Skeletal muscle satellite cell (primary cell): Measurements from ENCODE around the gene JADE2.
"Not testable (repeated sequence)": the region's sequence is repeated elsewhere in the genome, so short reads cannot be mapped to it uniquely, and the experiment has no call there.

Experiments
- H3K27me3 ChIP-seq: 2 replicates; pipeline ENCODE4 v1.7.0; 2013; ENCODE audit warnings: low read length; ENCODE audit not compliant: control insufficient read depth, insufficient read depth
- H3K36me3 ChIP-seq: 2 replicates; pipeline ENCODE4 v1.7.0; 2013; ENCODE audit warnings: mild to moderate bottlenecking, control low read depth, low read length; ENCODE audit not compliant: insufficient read depth
- H3K4me1 ChIP-seq: 2 replicates; pipeline ENCODE4 v1.7.0; 2013; ENCODE audit warnings: low read length; ENCODE audit not compliant: control insufficient read depth, insufficient read depth
- H3K4me2 ChIP-seq: 2 replicates; pipeline ENCODE4 v1.7.0; 2013; ENCODE audit warnings: mild to moderate bottlenecking, low read length
- H3K4me3 ChIP-seq: 2 replicates; pipeline ENCODE4 v1.7.0; 2013; ENCODE audit warnings: low read length
- H3K9ac ChIP-seq: 2 replicates; pipeline ENCODE4 v1.7.0; 2013; ENCODE audit warnings: mild to moderate bottlenecking, low read depth, low read length, moderate library complexity
- H3K9me3 ChIP-seq: replicated peaks from 2 replicates; pipeline ENCODE4 v1.7.0; 2013; ENCODE audit warnings: mild to moderate bottlenecking, control low read depth, low read length

Gene JADE2

DNA sequence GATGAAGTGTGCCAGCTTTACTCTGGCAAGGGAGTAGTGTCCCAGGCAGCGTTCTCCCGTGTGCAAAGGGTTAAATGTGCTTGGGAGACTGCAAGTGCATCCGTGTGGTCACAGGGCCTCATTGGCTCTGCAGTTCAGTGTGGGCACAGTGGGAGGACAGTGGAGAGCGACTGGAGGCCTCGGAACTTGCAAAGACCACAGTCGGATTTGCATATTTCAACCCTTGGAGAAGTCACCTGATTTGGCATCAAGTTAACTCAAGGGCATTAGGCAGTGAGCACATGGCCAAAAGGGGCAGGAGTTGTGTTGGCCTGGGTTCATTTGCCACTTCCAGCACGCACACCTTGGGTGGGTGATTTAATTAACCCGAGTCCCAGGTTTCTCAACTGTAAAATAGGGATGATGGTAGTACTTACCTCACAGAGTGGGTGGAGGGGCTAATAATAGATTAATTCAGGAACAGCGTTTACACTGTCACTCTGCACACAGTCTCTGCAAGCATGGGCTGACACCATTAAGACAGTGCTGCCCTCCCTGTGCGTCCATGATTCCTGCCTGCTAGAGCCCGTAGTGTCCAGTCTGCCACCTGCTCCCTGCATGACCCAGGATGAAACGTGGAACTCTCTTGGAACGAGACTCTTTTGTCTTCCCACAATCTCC, 22.7 kb downstream of the JADE2 start:
- Histone ChIP-seq H3K4me1 (peaks cover 47% of the 10 kb centered on the region), H3K36me3 (peaks cover 40% of the 10 kb centered on the region), H3K9me3 (no peaks in the 10 kb centered on the region), H3K4me3 (no peak overlapping the region), H3K27me3 (no peaks in the 10 kb centered on the region), H3K4me2 (no peak overlapping the region), H3K9ac (no peak overlapping the region)

- H3K4me1 ChIP-seq: peaks cover 61% of the 10 kb centered on the region
- peaks cover 36% of the 10 kb centered on the region for H3K36me3 ChIP-seq
- no peaks in the 10 kb centered on the region for H3K9me3 ChIP-seq
- H3K27me3 ChIP-seq: no peaks in the 10 kb centered on the region
- no peak overlapping the region for H3K9ac ChIP-seq
- H3K4me3 ChIP-seq: no peak overlapping the region
- H3K4me2 ChIP-seq: no peak overlapping the region
Observed at GRCh38 chr5:134549714-134550113, 24.2 kb downstream of the JADE2 start.

- no peaks in the 10 kb centered on the region for H3K27me3 ChIP-seq
- H3K9me3 ChIP-seq: no peaks in the 10 kb centered on the region
- no peak overlapping the region for H3K9ac ChIP-seq
- H3K36me3 ChIP-seq: peaks cover 29% of the 10 kb centered on the region
- H3K4me3 ChIP-seq: no peak overlapping the region
- no peak overlapping the region for H3K4me2 ChIP-seq
- peaks cover 69% of the 10 kb centered on the region for H3K4me1 ChIP-seq
Observed at GRCh38 chr5:134550271-134551214, 25.1 kb downstream of the JADE2 start.

GRCh38 chr5:134551901-134552300, 26.4 kb downstream of the JADE2 start:
- peaks cover 29% of the 10 kb centered on the region for H3K36me3 ChIP-seq
- H3K9ac ChIP-seq: peak overlapping the region; percentile 52
- no peak overlapping the region for H3K4me3 ChIP-seq
- H3K4me2 ChIP-seq: peak overlapping the region; percentile 53
- peaks cover 82% of the 10 kb centered on the region for H3K4me1 ChIP-seq
- no peaks in the 10 kb centered on the region for H3K9me3 ChIP-seq
- no peaks in the 10 kb centered on the region for H3K27me3 ChIP-seq

DNA sequence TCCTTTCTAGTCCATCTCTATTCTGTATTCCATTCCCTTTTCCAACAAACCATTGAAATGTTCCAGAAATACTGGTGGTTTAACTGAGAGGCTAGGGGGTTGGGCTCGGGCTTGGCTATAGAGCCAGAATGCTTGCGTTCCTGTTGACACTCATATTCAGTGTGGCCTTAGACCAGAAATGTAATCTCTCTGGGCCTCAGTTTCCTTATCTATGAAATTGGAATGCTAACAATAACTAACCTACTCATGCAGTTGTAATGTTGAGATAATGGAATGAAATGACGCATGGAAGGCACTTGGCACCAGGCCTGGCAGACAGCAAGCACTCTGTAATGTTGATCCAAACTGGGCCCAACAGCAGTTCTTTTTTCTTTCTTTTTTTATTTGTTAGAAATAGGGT, 26.8 kb downstream of the JADE2 start:
- Histone ChIP-seq H3K9me3 (no peaks in the 10 kb centered on the region), H3K4me1 (peaks cover 78% of the 10 kb centered on the region), H3K36me3 (peaks cover 30% of the 10 kb centered on the region), H3K9ac (peak overlapping the region; percentile 59), H3K4me2 (peak overlapping the region; percentile 53), H3K27me3 (no peaks in the 10 kb centered on the region), H3K4me3 (no peak overlapping the region)

DNA sequence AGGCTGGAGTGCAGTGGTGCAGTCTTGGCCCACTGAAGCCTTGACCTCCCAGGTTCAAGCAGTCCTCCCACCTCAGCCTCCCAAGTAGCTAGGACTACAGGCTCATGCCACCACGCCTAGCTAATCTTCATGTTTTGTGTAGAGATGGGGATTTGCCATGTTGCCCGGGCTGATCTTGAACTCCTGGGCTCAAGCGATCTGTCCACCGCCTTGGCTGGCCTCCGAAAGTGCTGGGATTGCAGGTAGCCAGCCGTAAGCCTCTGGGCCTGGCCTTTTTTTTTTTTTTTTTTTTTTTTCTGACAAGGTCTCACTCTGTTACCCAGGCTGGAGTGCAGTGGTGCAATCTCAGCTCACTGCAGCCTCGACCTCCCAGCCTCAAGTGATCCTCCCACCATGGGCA, 27.2 kb downstream of the JADE2 start:
- not testable (repeated sequence) for H3K27me3 ChIP-seq, H3K4me3 ChIP-seq, H3K9me3 ChIP-seq
- Histone ChIP-seq H3K4me1 (peaks cover 74% of the 10 kb centered on the region), H3K4me2 (peak overlapping the region; percentile 35), H3K36me3 (peaks cover 30% of the 10 kb centered on the region), H3K9ac (peak overlapping the region; percentile 59)

- Histone ChIP-seq H3K27me3 (no peaks in the 10 kb centered on the region), H3K36me3 (peaks cover 24% of the 10 kb centered on the region), H3K9ac (peak overlapping the region; percentile 42), H3K4me1 (peaks cover 69% of the 10 kb centered on the region), H3K4me3 (no peak overlapping the region), H3K4me2 (peak overlapping the region; percentile 20), H3K9me3 (no peaks in the 10 kb centered on the region)
Observed at GRCh38 chr5:134553821-134554267, 28.4 kb downstream of the JADE2 start.

DNA sequence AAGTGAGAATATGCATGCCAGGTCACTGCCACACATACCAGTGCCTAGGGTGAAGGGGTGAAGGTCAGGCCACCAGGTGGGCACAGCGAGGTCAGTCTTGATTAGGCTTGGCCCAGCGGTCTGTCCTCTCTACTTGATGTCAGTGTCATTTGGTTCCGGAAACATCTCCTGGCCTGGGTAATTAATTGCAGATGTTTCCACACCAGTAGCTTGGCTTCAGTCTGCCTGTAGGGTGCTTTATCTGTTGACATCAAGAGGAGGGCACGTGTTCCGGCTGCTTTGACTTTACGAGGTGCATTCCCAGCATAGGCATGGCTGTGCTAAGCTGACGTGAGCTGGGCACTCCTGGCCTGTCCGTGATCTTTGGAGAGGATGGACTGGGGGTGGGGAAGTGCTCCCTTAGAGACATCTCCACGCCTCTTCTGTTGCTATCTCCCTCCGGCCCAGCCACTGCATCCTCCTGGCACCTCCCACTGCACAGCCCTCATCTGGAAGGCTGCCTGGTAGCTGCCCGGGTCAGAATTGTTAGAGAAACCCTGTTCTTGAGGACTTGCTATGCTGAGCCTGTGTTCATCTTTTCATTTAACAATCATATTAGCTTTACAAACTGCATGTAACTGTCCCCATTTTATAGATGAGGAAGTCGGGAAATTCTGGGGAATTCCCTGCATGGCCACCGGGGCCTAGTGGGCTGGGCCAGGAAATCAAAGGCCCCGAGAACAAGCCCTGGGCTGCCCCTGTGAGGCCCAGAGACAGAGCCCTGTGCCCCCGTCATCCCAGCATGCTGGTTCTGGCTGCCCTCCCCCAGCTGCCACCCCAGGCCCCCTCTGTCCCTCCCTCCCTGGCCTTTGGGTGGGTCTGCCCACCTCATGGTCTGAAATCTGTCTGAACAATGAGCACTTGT, 29.1 kb downstream of the JADE2 start:
- Histone ChIP-seq H3K9me3 (no peaks in the 10 kb centered on the region), H3K4me3 (no peak overlapping the region), H3K36me3 (peaks cover 28% of the 10 kb centered on the region), H3K4me2 (peak overlapping the region; percentile 21), H3K27me3 (no peaks in the 10 kb centered on the region), H3K4me1 (peaks cover 66% of the 10 kb centered on the region), H3K9ac (peak overlapping the region; percentile 42)

DNA sequence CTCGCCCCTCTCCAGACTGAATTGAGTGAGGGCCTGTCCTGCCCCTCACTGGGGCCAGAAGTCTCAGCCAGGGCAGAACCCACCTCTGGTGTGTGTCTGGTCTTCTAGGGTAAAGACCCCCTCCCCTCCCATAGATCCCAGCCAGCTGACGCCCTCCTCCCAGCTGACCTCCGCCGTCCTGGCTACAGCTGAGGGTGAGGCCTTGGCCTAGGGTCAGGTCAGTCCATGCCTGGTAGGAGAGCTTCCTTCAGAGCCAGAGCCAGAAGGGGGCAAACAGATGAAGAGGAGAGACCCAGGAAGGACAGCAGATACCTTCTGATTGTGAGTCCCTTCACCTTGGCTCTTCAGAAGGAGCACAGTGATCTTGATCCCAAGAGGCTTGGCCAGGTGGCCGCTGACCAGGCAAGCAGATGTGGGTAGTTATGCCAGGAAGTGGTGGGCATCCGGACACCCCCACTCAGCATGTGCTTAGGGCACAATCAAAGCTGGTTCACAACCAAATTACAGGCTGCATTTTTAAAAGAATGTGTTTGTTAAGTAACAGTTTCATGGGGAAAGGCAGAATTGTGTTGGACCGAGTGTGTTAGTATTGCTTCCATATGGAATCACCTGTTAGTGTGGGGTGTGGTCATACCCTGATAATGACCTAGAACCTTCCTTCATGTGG, 29.9 kb downstream of the JADE2 start:
- H3K36me3 ChIP-seq: peaks cover 36% of the 10 kb centered on the region
- peak overlapping the region; percentile 27 for H3K4me2 ChIP-seq
- peak overlapping the region; percentile 39 for H3K9ac ChIP-seq
- H3K4me3 ChIP-seq: no peak overlapping the region
- no peaks in the 10 kb centered on the region for H3K27me3 ChIP-seq
- peaks cover 58% of the 10 kb centered on the region for H3K4me1 ChIP-seq
- no peaks in the 10 kb centered on the region for H3K9me3 ChIP-seq

- Histone ChIP-seq H3K9ac (peak overlapping the region; percentile 39), H3K4me3 (no peak overlapping the region), H3K9me3 (no peaks in the 10 kb centered on the region), H3K4me2 (peak overlapping the region; percentile 38), H3K4me1 (peaks cover 53% of the 10 kb centered on the region), H3K27me3 (no peaks in the 10 kb centered on the region), H3K36me3 (peaks cover 42% of the 10 kb centered on the region)
Observed at GRCh38 chr5:134555890-134556311, 30.4 kb downstream of the JADE2 start.
